K562 (cell line): ENCODE results near the gene RNF223. TPM values are rescaled to one million over a fixed set of nuclear protein-coding genes. Genes with fewer than 3 reads are reported as not detected.
A peak's percentile ranks its signal among the peaks of the same experiment; 100 is the strongest.

Source experiments
- ARID1B ChIP-seq: fragments of 450-650 bp; IDR thresholded peaks from 2 replicates; pipeline ENCODE4 v1.6.1; 2016; ENCODE audit warnings: antibody characterized with exemption, mild to moderate bottlenecking, inconsistent platforms
- ARID3B ChIP-seq: fragments of 250-450 bp; sonication (Bioruptor Pico); IDR thresholded peaks from 2 replicates; pipeline ENCODE4 v1.4.0; 2020; ENCODE audit warnings: borderline replicate concordance
- CTCF ChIP-seq, 3 experiments: IDR thresholded peaks in 2 of 3; conservative IDR thresholded peaks in 1 of 3; 2 replicates each; pipeline ENCODE4 v1.5.1; 2011 to 2012; ENCODE audit warnings: low read length in 3 of 3, mild to moderate bottlenecking in 3 of 3, control low read depth in 2 of 3, improper control_type of control experiment in 1 of 3, inconsistent platforms in 1 of 3, low read depth in 1 of 3, mixed read lengths in 1 of 3, moderate library complexity in 1 of 3; ENCODE audit not compliant: insufficient read depth in 2 of 3
- CXXC5 ChIP-seq: fragments of 250-450 bp; sonication (Bioruptor Pico); IDR thresholded peaks from 2 replicates; pipeline ENCODE4 v1.8.0; 2022; ENCODE audit warnings: inconsistent platforms, mild to moderate bottlenecking, moderate library complexity
- L3MBTL2 ChIP-seq: fragments of 450-650 bp; IDR thresholded peaks from 2 replicates; pipeline ENCODE4 v1.6.1; 2016; ENCODE audit warnings: mild to moderate bottlenecking, moderate library complexity
- THAP12 ChIP-seq: fragments of 250-450 bp; sonication (Bioruptor Pico); IDR thresholded peaks from 2 replicates; pipeline ENCODE4 v1.9.0; 2021; ENCODE audit warnings: mild to moderate bottlenecking, inconsistent platforms
- polyA plus RNA-seq, 8 experiments: library from polyadenylated mRNA; depleted of rRNA in 4 of 8; stranded (reverse) in 5 of 8; unstranded in 3 of 8; fragments of >200 nt; fragmentation: Nextera tagmentation in 2 of 8; fragmentation: Illumina TruSeq in 1 of 8; extraction: Ambion mirVana in 2 of 8; extraction: Trizol in 1 of 8; gene quantifications; 2 replicates each; pipeline versions ENCODE4 v1.2.1 to v1.2.3, GENCODE V29; 2011 to 2014; ENCODE audit warnings: inconsistent platforms in 1 of 8, missing spikeins in 1 of 8
- total RNA-seq, 7 experiments: library from RNA; depleted of rRNA in 6 of 7; stranded (reverse); fragments of >200 nt in 6 of 7; fragmentation: Illumina TruSeq in 2 of 7; extraction: Trizol in 2 of 7; gene quantifications; 2 replicates each; pipeline versions ENCODE4 v1.2.1 to v1.2.3, GENCODE V29; 2011 to 2021; ENCODE audit warnings: low replicate concordance in 1 of 7

The RNF223 gene
- total and polyA plus RNA-seq, 9 of the 15 experiments (the other 6 are each of a cell fraction or from before 2014, with no cell fraction given), result 0.04 to 0.32 TPM; not detected in 7

- TF ChIP-seq THAP12 (CRISPR knock-in tag), result peak; percentile 31; the same call in 1 of the 2 replicates
- 0 out of 2 replicates have a peak, but pooled peaks have one; percentile 21 for TF ChIP-seq L3MBTL2
- TF ChIP-seq CTCF (IDR thresholded peaks at IDR 0.05 in 2 of 3, conservative IDR thresholded peaks at IDR 0.05 in 1 of 3; ENCODE audit: insufficient read depth in 2 of 3, low read depth in 1 of 3, low read length in 3 of 3), result peak in 1 of 3 experiments; percentile 15; a peak in 1 of 6 replicates
- TF ChIP-seq ARID3B (CRISPR knock-in tag), result 0 out of 2 replicates have a peak, but pooled peaks have one; percentile 33
- 0 out of 2 replicates have a peak, but pooled peaks have one; percentile 30 for TF ChIP-seq ARID1B
- TF ChIP-seq CXXC5 (CRISPR knock-in tag), result peak; percentile 50
These were observed 11.6 kb downstream of the RNF223 start (continued) for GRCh38 chr1:1062348-1063163.
